Measurements from ENCODE around the gene LPAR1. TPM values are rescaled to one million over a fixed set of nuclear protein-coding genes. Genes with fewer than 3 reads are reported as not detected.

Gene LPAR1
- total and polyA plus RNA-seq, 10 of the 15 experiments (the other 5 are each of a cell fraction or from before 2014, with no cell fraction given) = 3.3 to 12.9 (median 8.4) TPM

GRCh38 chr9:110871736-110872135, 166.5 kb downstream of the LPAR1 start:
- ChIA-PET CTCF (interaction anchor here (0.7 to 2.0 kb wide), 8 partner anchors 7 to 722 kb away, joined by 3 to 6 read pairs (median 3); no protein-coding TSS in a partner anchor), POLR2A (interaction anchor here (0.7 to 1.5 kb wide), 2 partner anchors 9 to 64 kb away, joined by 4 to 5 read pairs; no protein-coding TSS in a partner anchor), RAD21 (ENCODE audit: unreplicated experiment) (interaction anchor here (0.8 to 1.1 kb wide), 3 partner anchors 130 to 904 kb away, joined by 3 read pairs; no protein-coding TSS in a partner anchor), SMC1A (ENCODE audit: uncharacterized antibody, unreplicated experiment) (interaction anchor here (0.6 to 1.7 kb wide), 14 partner anchors 9 to 164 kb away, joined by 3 to 13 read pairs (median 4); no protein-coding TSS in a partner anchor)
- Histone ChIP-seq H4K20me1 (ENCODE audit: control insufficient read depth, insufficient read depth) (no peaks in the 10 kb centered on the region), H3K9me3 (replicated peaks; ENCODE audit: control insufficient read depth, insufficient read depth, low read length) (no peaks in the 10 kb centered on the region; the same call in 1 of the 3 replicates), H3K4me2 (ENCODE audit: control insufficient read depth, insufficient read depth) (no peak overlapping the region), H3K27ac (ENCODE audit: control insufficient read depth, insufficient read depth) (no peak overlapping the region), H3K79me2 (ENCODE audit: control insufficient read depth, insufficient read depth, low read length) (no peaks in the 10 kb centered on the region), H3K36me3 (ENCODE audit: control insufficient read depth in 2 of 2, insufficient read depth in 2 of 2, low read length in 1 of 2) (no peaks in the 10 kb centered on the region), H2AFZ (ENCODE audit: control insufficient read depth, low read depth, low read length) (no peak overlapping the region), H3K4me3 (no peak overlapping the region), H3K9ac (ENCODE audit: control insufficient read depth, insufficient read depth, low read length) (no peak overlapping the region), H3K27me3 (replicated peaks in 1 of 2; ENCODE audit: control insufficient read depth in 2 of 2, insufficient read depth in 2 of 2, low read length in 1 of 2) (no peaks in the 10 kb centered on the region), H3K4me1 (ENCODE audit: control insufficient read depth, insufficient read depth, low read length) (peaks cover 4% of the 10 kb centered on the region; the same call in 1 of the 2 replicates)
- ATAC-seq = no peak
- FAIRE-seq = no peak
- in situ Hi-C loops (cut with MboI) = no loop called here
- no peak for DNase-seq (ENCODE audit: low read depth, low spot score)
- 45% methylated on average over 1 of the region's 1 CpG for WGBS (ENCODE audit: insufficient coverage, insufficient replicate concordance, low lambda C conversion rate, missing lambda C conversion rate)
- no TSS peak for BruUV-seq (replicated peaks)
- intact Hi-C loops (cut with micrococcal nuclease; ENCODE audit: unreplicated experiment) = loop anchor here (2.0 to 10.0 kb wide), 2 partner anchors 63 to 227 kb away; no protein-coding TSS in a partner anchor
- TF ChIP-seq RAD51 (IDR thresholded peaks at IDR 0.05) (no peak), SMC3 (IDR thresholded peaks at IDR 0.05; ENCODE audit: borderline replicate concordance, low read length) (no peak), SIN3A (IDR thresholded peaks at IDR 0.05; ENCODE audit: low read depth, low read length) (no peak), RCOR1 (conservative IDR thresholded peaks at IDR 0.05; ENCODE audit: low read depth, low read length) (no peak), SKIL (IDR thresholded peaks at IDR 0.05; ENCODE audit: low read depth, poor library complexity, severe bottlenecking) (no peak), HCFC1 (IDR thresholded peaks at IDR 0.05; ENCODE audit: low read length) (no peak), PKNOX1 (IDR thresholded peaks at IDR 0.05) (no peak), E4F1 (IDR thresholded peaks at IDR 0.05; ENCODE audit: borderline replicate concordance, partially characterized antibody) (no peak), IRF4 (IDR thresholded peaks at IDR 0.05; ENCODE audit: low read depth, low read length) (no peak), NFYB (IDR thresholded peaks at IDR 0.05; ENCODE audit: insufficient read depth, low read depth, low read length) (no peak), MEF2A (IDR thresholded peaks at IDR 0.05; ENCODE audit: insufficient read depth, low read depth, low read length) (no peak), IRF5 (IDR thresholded peaks at IDR 0.05; ENCODE audit: borderline replicate concordance) (no peak), POLR2AphosphoS5 (IDR thresholded peaks at IDR 0.05; ENCODE audit: low read length) (no peak), NBN (IDR thresholded peaks at IDR 0.05) (no peak), LARP7 (IDR thresholded peaks at IDR 0.05) (no peak), PBX3 (IDR thresholded peaks at IDR 0.05; ENCODE audit: insufficient replicate concordance, low read depth, low read length) (no peak), NR2F1 (conservative IDR thresholded peaks at IDR 0.05) (no peak)

Measured in GM12878 (cell line).